NCI-H128 (cell line): ENCODE data around the gene GPR15LG.
"Not testable (repeated sequence)": the region's sequence is repeated elsewhere in the genome, so short reads cannot be mapped to it uniquely, and the experiment has no call there.

Experiments used
- DNase-seq: peaks from one replicate; lab custom pipeline; 2025; ENCODE audit not compliant: unreplicated experiment; lab: John Stamatoyannopoulos, UW

Gene GPR15LG

DNA sequence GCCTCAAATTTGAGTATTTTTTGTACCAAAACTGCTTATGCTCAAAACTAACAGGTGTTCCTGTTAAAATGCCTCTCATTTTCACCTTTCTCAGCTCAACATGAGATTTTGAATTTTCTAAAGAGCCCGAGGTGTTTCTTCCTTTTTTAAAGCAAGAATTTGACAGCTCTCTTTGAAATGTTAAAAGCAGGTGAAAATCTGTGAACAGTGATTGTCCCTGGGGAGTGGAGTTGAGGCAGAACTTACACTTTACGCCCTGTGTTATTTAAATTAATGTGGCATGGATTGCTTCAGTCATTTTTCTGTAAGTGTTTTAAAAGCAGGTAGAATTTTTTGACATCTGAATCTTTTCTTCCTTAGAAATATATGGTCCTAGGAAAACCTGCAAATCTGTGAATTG lies 9.2 kb upstream of the GPR15LG start:
- no peak for DNase-seq

DNA sequence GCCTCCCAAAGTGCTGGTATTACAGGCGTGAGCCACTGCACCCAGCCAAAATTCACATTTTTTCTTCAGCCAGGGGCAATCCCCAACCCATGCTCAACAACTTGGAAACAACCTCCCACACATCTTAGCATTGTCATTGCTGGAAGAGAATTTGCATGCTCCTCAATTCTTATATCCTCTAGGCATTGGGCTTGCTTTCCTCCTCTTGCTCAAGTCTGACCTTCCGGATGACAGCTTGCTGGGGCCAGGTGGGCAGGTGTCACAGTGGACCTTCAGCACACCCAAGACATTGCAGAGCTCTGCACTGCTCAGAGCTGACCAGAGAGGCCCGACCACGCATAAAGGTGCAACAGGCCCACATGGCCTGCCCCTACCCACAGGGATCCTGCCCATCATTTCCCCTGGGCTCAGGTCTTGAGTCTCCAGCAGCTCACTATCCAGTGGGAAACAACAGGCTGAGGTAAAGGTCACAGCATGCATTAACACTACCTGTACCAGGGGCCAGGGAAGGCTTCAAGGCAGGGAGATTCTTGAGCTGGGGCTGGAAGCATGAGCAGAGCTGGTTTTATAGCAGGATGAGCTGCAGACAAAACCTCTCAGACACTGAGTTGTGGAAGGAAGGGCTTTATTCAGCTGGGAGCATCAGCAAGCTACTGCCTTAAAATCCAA lies 6.8 kb upstream of the GPR15LG start:
- DNase-seq = no peak

DNA sequence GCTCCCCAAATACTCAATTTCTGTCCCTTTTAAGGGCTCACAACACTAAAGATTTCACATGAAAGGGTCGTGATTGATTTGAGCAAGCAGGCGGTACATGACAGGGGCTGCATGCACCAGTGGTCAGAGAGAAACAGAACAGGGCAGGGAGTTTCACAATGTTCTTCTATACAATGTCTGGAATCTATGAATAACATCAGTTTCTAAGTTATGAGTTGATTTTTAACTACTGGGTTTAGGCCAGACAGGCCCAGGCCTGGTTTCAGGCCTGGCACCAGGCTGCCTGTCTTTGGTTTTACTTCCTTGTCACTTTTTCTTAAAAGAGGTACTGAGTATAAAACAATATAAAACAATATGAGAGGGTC lies 6.3 kb upstream of the GPR15LG start:
- not testable (repeated sequence) for DNase-seq

DNA sequence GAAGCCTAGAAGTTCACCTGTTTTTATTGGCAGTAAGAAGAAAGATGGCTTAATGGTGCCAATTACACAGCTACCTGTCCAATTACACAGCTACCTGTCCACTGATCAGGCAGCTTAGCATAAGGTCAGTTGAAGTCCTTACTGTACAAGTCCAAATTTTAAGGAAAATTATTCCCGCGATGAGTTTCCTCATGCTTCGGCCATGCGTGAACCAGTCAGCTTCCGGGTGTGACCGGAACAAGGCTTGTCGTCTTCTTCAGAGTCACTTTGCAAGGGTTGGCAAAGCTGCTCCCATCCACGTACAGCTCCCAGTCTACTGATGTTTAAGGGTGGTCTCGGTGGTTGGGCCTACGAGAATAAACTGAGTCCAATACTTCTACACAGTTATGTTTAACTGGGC lies 5.2 kb upstream of the GPR15LG start:
- DNase-seq = not testable (repeated sequence)

DNA sequence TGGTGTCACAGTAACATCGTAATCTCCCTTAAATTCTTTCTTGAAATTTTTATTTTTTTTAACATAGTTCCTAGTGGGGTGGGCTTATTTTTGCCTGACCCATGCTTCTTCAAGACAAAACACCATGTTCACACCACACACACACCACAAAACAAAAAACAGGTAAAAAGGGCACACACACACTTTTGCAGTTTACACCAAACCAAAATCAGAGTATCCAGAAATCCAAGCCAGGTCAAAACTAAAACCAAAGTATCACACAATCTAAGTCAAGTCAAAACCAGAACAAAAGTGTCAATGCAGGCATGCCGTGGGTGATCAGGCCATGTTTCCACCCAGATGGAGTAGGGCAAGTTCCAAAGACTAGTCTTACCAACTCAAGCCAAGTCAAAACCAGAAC lies 2.4 kb upstream of the GPR15LG start:
- DNase-seq = not testable (repeated sequence)

DNA sequence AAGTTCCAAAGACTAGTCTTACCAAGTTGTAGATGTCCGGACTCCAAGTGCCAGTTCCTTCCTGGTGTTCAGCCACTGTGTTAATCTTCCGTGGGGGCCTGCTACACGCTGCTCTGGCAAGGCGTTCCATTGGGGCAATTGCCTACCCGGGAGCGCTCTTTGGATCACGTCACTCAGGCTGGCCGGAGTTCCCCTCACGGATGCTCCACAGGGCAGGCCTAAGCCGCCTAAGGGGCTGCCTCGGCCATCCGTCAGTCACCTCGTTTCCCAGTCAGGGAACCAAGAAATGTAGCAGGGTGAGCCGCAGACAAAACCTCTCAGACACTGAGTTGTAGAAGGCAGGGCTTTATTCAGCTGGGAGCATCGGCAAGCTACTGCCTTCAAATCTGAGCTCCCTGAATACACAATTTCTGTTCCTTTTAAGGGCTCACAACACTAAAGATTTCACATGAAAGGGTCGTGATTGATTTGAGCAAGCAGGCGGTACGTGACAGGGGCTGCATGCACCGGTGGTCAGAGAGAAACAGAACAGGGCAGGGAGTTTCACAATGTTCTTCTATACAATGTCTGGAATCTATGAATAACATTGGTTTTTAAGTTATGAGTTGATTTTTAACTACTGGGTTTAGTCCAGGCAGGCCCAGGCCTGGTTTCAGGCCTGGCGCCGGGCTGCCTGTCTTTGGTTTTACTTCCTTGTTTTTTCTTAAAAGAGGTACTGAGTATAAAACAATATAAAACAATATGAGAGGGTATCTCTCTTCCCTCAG lies 1.7 kb upstream of the GPR15LG start:
- DNase-seq = not testable (repeated sequence)

DNA sequence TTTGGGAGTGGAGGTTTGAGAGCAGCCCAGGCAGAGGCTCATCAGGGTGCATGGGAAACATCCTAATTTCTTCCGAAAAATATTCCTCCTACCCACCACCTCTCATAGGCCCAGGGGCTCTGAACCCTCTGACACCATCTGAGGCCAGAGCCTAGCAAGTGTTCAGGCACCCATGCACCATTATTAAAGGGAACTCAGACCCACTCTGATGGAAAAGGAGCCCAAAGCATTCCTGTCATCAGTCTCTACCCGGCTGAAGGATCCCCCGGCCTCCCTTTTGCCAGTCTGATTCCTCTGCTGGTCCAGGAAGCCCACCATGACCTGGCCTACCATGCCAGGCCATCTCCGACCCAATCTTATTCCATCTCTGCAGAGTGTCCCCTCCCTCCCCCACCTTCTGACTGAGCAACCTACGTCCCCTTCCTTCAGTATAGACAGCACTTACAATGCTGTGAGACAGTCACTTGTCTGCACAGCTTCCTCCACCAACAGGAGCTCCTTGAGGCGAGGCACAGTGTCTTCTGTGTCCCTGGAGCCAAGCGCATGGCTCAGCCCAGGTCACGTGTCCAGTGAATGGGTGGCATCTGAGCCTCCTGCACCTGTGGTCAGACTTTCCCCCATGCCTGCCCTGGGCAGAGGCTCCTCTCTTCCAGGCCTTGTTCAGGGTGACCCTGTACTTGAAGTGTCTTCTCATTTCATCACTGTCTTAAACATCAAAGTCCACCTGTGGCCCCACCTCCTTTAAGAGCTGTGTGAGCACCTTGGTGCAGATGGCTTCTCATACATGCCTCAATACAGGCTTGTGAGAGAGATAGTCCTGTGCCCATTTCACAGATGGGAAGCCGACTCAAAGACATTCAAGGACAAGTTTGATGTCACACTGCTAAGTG lies 889 bp upstream of the GPR15LG start:
- no peak for DNase-seq

DNA sequence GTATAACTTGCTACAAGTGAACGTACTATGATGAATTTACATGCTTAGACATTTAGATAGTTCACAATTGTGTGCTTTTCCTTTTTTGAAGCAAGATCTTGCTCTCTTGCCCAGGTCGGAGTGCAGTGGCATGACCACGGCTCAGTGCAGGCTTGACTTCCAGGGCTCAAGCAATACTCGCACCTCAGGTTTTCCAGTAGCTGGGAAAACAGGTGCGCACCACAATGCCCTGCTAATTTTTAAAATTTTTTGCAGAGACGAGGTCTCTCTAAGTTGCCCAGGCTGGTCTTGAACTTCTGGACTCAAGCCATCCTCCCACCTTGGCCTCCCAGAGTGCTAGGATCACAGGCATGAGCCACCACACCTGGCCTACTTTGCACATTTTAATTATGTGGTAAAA lies 1.8 kb downstream of the GPR15LG start:
- no peak for DNase-seq

DNA sequence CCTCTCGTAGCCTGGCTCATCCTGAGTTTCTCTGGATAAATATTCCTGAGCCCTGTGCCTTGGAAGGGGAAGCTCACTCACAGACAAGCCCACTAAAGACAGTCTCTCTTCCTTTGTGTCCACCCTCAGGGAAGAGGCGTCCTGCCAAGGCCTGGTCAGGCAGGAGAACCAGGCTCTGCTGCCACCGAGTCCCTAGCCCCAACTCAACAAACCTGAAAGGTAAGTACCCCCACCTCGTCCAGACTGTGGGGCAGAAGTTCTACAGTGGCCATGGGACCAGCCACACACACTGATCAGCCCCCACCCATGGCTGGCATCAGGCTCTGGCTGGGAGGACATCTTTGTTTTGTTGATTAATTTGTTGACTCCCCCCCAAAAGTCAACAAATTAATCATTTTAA lies 2.8 kb downstream of the GPR15LG start:
- DNase-seq = no peak

DNA sequence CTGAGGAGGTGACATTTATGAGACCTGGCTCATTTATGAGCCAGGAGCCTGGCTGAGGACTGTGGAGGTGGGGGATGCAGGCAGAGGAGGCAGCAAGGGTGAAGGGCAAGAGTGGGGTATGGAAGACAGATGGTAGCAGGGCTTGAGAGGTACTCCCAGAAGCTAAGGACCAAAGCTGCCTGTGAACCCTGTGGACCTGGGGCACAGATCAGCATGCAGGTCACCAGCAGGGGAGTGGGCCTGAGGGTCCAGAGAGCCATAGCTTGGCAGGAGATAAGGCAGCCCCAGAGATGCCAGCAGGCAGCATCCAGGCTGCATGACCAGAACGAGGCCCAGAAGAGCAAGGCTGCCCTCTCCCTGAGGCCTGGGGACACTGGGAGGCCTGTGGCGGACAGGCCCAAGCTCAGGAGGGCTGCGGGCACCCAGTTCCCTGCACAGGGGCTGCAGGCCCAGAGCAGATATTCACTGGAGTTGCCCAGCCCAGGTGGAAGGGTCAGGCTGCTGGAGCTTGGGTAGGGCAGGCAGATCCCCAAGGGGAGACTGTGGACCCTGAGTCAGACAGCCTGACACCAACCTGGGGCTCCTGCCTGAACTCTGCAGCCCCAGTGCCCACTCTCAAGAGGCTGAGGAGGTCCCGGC lies 3.4 kb downstream of the GPR15LG start:
- no peak for DNase-seq

DNA sequence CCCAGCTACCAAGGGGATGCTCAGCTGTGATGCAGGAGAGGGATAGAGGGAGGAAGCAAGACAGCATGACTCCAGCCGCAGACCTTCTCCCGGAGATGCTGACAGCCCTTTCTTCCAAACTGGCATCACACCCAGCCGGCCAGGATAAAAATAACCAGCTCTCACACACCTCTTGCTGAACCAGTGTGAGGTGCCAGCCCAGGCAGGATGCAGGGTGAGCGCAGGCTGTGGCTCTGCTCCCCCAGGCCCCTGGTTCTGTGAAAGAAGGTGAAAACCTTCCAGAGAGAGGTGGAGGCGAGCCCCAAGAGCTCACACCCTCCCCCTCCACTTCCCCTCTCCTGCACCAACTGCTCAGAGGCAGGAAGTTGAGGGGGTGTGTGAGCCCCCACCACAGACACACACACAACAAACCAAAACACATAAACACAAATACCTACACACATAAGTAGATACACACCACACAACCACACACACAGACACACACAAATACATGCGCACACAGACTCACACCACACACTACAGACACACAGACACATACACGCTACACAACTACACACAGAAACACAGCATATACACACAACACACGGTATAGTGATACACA lies 4.0 kb downstream of the GPR15LG start:
- no peak for DNase-seq

DNA sequence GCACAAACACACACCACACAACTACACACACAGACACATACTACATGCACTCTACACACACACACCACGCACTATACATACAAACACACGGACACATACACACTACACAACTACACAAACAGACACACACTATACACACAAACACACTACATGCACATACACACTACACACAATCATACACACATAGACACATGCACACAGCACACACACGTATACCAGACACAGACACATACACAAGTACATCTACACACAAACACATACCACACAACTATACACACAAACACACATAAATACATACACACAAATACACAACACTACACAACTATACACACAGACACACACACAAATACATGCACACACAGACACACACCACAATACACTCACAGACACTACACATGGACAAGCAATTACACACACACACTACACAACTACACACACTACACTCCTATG lies 4.6 kb downstream of the GPR15LG start:
- no peak for DNase-seq

DNA sequence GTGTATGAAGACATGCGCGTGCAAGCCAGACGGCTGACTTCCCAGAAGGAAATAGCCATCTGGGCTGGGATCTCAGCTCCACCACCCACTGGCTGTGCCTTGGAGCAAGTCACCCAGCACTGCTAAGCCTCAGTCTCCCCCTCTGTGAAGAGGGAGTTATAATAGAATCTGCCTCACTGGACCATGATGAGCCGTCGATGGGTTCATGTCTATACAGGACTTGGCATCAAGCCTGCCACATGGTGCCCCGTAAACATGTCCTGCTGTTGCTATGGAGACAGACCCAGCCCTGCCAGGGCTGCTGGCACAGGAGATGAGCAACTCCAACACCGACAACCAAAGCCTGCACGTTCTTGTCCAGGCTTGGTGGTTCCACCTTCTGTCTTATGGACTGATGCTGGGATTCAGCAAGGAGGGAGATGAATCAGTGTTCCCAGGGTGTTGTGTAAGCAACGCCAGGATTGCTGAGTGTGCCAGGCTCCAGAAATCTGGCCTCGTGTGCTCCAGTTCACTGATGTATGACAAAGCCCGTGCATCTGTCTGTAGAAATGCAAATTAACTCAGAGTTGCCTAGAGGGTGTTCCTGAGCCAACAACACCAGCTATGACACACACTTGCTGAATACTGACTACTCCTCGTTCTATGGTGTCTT lies 5.6 kb downstream of the GPR15LG start:
- DNase-seq = no peak

DNA sequence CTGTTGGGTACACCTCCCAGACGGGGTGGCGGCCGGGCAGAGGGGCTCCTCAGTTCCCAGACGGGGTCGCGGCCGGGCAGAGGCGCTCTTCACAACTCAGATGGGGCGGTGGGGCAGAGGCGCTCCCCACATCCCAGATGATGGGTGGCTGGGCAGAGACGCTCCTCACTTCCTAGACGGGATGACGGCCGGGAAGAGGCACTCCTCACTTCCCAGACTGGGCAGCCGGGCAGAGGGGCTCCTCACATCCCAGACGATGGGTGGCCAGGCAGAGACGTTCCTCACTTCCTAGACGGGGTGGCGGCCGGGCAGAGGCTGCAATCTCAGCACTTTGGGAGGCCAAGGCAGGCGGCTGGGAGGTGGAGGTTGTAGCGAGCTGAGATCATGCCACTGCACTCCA lies 6.8 kb downstream of the GPR15LG start:
- not testable (repeated sequence) for DNase-seq

DNA sequence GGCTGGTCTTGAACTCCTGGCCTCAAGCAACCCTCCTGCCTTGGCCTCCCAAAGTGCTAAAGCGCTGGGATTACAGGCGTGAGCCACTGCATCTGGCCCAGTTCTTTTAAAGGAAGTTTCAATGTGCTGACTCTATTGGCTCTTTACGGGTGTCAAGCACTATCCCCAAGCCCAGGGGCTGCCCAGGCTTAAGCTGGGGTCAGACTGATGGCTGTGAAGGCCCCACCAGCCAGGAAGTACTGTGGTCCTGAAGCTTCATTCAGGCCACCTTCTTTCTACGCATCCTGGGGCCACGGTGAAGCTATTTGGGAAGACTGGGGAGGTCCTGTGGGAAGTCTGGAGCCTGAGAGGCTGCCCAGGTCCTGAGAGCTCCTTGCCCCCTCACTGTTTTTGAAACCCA lies 8.0 kb downstream of the GPR15LG start:
- DNase-seq = no peak

DNA sequence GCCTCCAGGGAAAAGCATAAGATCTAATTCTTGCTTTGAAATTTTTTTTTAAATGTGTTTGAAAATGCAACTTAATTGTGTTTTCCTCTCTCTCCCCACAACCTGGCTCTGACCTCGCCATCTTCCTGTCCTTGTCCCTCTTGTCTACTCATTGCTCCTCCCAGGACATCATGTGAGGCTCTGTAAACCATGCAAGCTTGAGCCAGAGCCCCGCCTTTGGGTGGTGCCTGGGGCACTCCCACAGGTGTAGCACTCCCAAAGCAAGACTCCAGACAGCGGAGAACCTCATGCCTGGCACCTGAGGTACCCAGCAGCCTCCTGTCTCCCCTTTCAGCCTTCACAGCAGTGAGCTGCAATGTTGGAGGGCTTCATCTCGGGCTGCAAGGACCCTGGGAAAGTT lies 10.9 kb downstream of the GPR15LG start:
- no peak for DNase-seq

DNA sequence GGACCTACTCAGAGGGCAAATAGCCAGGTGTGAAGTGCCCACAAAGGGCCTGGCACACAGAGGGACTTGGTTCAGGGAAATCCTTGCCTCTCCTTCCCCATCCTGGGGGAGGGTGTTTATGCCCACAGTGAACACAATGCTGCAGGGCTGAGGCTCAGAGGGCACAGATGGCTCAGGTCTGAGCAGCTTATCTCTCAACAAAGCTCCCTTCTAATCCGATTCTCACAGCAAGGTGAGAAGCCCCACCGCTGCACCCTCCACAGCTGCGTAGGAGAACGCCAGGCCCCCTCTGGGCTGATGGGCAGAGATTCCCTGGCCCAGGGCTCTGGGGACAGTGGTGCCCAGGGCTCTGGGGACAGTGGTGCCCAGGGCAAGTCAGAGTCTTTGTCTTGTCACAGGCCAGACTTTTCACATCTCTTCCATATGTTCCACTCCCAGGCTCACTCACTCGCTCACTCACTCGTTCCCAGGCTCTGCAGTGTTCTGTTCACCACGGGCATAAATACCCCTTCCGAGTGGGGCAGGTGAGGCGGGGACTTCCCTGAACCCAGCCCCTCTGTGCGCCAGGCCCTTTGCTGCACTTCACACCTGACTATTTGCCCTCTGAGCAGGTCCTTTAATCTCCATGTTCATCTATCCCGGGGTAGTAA lies 12.1 kb downstream of the GPR15LG start:
- DNase-seq = no peak

DNA sequence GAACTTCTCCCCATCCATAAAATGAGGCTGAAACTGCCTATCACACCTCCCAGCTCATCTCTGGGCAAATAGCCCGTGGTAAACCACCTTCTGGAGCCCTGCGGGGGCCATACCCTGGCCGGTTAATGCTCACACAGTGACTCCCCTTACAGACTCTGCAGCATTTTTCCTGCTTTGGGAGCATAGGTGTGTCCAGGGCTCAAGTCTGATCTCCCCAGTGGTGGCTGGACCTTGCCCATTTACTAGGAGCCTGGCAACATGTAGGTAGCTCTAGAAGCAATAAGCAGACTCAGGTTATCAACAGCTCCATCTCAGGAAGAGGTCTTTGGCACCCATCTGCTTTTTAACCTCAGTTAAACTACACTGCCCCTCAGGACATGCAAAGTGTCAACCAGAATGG lies 15.2 kb downstream of the GPR15LG start:
- no peak for DNase-seq

DNA sequence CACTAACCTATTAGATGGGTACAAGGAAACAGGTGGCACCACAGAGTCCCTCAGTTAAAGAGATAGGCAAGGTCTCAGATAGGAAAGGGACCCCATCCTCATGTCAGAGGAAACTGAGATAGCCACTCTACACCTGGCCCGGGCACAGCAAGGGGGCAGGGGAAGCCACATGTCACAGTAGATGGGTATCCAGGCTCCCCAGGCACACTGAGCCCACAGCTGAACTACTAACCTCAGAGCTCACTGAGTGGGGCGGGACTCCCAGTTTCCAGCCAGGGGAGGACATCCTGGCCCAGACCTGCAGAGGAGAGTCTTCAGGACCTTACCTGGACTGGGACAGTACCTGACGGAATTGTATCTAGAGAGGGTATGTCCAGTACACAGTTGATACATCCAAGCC lies 17.0 kb downstream of the GPR15LG start:
- DNase-seq = no peak

DNA sequence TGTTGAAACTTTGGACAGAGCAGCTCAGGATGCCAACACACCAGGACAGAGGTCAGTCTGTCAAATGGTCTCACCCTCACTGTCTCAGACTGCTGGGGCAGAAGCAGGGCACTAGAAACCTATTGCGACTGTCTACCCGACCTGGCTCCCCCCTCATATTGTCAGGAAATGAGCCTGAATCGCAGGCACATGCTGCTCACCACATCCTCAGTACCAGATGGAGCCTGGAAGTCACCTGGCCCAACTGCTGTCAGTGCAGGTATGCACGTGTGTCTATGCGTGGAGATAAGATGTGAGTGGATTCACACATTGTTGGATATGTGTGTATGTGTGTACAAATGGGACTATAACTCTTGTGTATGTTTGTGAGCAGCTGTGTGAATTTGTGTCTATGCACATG lies 17.5 kb downstream of the GPR15LG start:
- no peak for DNase-seq
